T follicular helper cell (primary cell): ENCODE data around the gene TBC1D10B.
"Not testable (repeated sequence)": the region's sequence is repeated elsewhere in the genome, so short reads cannot be mapped to it uniquely, and the experiment has no call there.

ENCODE experiments used
- DNase-seq: peaks from one replicate; pipeline ENCODE4 v3.0.0-alpha.2; 2020; ENCODE audit warnings: low read depth

The TBC1D10B gene

GRCh38 chr16:30355144-30355953 lies 14.9 kb downstream of the TBC1D10B start, which contains the start of gene CD2BP2:
Gene CD2BP2, minus strand, starts transcription at chr16:30355308. Its CDS starts 627 bp downstream, at chr16:30354681.
- peak; percentile 83 for DNase-seq

- no peak for DNase-seq
Observed at GRCh38 chr16:30354423-30355143, 15.7 kb downstream of the TBC1D10B start.

GRCh38 chr16:30353438-30354129 lies 16.7 kb downstream of the TBC1D10B start:
- DNase-seq: no peak

- no peak for DNase-seq
Observed at GRCh38 chr16:30352488-30353401, 17.5 kb downstream of the TBC1D10B start.

GRCh38 chr16:30351586-30352419 lies 18.5 kb downstream of the TBC1D10B start:
- no peak for DNase-seq

- DNase-seq: no peak
Observed at GRCh38 chr16:30351001-30351441, 19.3 kb downstream of the TBC1D10B start.

- no peak for DNase-seq
Observed at GRCh38 chr16:30350134-30350871, 20.0 kb downstream of the TBC1D10B start.

- DNase-seq: no peak
Observed at GRCh38 chr16:30349675-30350074, 20.6 kb downstream of the TBC1D10B start.

- no peak for DNase-seq
Observed at GRCh38 chr16:30348929-30349328, 21.4 kb downstream of the TBC1D10B start.

- DNase-seq: no peak
Observed at GRCh38 chr16:30348113-30348512, 22.2 kb downstream of the TBC1D10B start.

GRCh38 chr16:30346286-30346685 lies 24.0 kb downstream of the TBC1D10B start:
- DNase-seq: no peak

GRCh38 chr16:30343491-30343820 lies 26.8 kb downstream of the TBC1D10B start:
- not testable (repeated sequence) for DNase-seq

- DNase-seq: no peak
Observed at GRCh38 chr16:30342751-30343490, 27.4 kb downstream of the TBC1D10B start.

- DNase-seq: not testable (repeated sequence)
Observed at GRCh38 chr16:30341971-30342370, 28.3 kb downstream of the TBC1D10B start.

GRCh38 chr16:30340621-30341020 lies 29.7 kb downstream of the TBC1D10B start:
- DNase-seq: no peak

- not testable (repeated sequence) for DNase-seq
Observed at GRCh38 chr16:30338715-30339114, 31.6 kb downstream of the TBC1D10B start.

- DNase-seq: not testable (repeated sequence)
Observed at GRCh38 chr16:30337964-30338357, 32.3 kb downstream of the TBC1D10B start.

- DNase-seq: no peak
Observed at GRCh38 chr16:30335598-30336474, 34.5 kb downstream of the TBC1D10B start.
